ENCODE data around the gene RHOF. TPM values are rescaled to one million over a fixed set of nuclear protein-coding genes. Genes with fewer than 3 reads are reported as not detected.
"Not testable (repeated sequence)": the region's sequence is repeated elsewhere in the genome, so short reads cannot be mapped to it uniquely, and the experiment has no call there.

The RHOF gene
- total RNA-seq, 1 donor from 2014 or later, result 47.7 TPM

DNA sequence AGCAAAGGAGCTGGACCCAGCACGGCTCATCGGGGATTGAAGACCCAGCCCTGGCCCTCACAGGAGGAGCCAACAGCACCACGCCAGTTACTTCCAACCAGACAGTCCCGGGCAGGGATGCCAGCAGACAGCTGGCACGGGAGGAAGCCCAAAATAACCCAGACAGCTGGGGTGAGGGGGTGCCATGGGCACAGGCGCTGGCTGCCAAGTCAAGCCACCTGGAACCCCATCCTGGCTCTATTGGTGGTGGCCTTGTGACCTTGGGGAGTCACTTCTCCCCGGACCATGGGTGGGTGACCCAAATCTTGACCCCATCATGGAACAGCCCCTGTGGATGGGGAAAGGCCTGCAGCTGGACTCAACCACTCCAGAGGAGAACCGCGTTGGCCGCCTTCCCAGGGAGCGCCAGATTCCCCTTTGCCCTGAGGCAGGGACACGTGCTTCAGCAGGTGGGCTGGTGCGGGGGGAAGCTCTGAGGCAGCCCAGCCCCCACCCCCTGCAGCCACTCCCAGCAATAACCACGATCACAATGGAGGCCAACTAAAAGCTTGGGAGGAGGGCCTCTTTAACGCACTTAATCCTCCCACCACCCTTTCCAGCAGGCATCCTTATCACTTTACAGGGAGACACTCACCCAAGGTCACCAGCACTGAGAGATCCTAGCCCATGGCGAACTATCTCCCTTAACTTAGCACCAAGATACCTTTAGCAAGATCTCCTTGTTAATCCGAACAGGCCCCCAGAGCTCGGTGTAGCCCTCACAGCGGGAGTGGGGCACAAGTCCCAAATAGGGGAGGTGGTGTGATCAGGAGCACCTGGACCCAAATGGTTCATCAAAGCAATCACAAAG, 4.7 kb upstream of the RHOF start:
- intact Hi-C loops (cut with DNase I), result no loop called here
- peak; percentile 85 for DNase-seq (ENCODE audit: missing footprints)
- peak; percentile 5 for ATAC-seq

DNA sequence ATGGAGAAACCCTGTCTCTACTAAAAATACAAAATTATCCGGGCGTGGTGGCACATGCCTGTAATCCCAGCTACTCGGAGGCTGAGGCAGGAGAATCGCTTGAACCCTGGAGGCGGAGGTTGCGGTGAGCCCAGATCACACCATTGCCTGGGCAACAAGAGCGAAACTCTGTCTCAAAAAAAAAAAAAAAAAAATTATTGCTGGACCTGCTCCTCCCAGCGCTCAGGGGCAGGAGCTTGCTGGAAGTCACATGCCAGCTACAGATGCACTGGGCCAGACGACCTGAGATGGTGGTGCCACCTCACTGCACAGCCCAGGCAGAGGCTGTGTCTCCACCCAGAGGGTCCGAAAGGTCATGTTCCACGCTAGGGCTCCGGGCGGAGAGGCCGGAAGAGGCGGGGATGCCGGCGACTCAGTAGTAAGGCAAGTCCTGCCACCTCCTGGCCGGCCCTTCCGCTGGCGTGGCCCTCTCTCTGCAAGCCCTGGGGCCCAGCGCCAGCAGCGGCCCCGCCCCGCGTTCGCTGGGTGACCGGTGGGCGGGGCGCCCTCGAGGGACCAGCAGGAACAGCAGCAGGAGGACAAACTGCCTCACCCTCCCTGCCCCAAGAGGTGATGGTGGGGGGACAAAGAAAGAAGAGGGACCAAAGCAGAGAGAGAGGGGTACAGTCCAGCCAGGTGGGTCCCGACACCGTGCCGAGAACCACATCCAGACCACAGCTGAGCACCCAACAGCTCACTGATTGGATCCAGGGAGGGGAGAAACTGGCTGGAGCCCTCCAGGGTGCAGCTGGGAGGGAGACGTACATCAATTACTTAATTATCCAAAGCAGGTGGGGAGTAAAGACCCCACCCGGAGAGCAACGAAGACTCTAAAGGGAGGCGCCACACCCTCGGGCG, 3.6 kb upstream of the RHOF start:
- peak; percentile 48 for ATAC-seq
- intact Hi-C loops (cut with DNase I), result no loop called here
- DNase-seq (ENCODE audit: missing footprints), result peak; percentile 98

- peak; percentile 46 for ATAC-seq
- DNase-seq (ENCODE audit: missing footprints), result peak; percentile 94
- intact Hi-C loops (cut with DNase I), result loop anchor here (1.0 to 2.0 kb wide), 4 partner anchors 17 to 98 kb away; partner anchors contain the start of gene PSMD9
These were observed 1.8 kb upstream of the RHOF start for GRCh38 chr12:121795034-121795968.

- ATAC-seq, result no peak
These were observed 1.1 kb upstream of the RHOF start for GRCh38 chr12:121794534-121795033.

DNA sequence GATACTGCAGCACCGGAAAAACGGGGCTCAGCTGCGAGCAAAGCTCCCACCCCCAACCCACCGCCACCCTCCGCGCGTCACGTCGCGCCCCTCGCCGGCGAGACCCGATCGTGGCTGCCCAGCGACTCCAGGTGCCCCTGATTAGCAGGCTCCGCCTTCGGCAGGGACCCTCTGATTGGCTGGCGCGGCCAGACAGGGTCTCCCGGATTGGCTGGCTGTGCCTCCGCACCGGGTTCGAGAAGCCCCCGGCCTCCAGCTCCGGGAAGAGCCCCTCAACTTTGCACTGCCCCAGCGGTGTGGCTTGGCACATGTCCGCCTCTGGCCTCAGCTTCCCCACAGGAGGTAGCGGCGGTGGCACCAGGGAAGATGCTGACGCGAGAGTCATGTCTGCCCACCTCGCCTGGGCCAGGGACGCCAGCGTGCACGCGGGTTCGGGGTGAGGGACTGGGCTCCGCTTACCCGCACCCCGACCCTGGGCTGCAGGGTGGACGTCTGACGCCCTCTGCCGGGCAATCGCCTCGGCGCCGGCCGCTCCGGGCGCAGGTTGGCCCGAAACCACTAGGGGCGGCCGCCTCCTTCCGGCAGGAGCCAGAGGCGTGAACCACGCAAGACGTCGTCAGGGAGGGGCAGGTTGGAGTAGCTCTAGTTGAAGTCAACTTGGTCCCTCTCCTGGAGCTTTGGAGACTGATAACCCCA, 498 bp upstream of the RHOF start:
- ATAC-seq (peak; percentile 74), DNase-seq (ENCODE audit: missing footprints) (peak; percentile 96)
- intact Hi-C loops (cut with DNase I), result loop anchor here (2.0 kb wide), 2 partner anchors 19 to 95 kb away; partner anchors contain the start of gene PSMD9

More at GRCh38 chr12:121794534-121795033, 1.1 kb upstream of the RHOF start:
- intact Hi-C loops (cut with DNase I), result loop anchor here (1.0 to 2.0 kb wide), 4 partner anchors 18 to 97 kb away; partner anchors contain the start of gene PSMD9
- peak; percentile 71 for DNase-seq (ENCODE audit: missing footprints)

DNA sequence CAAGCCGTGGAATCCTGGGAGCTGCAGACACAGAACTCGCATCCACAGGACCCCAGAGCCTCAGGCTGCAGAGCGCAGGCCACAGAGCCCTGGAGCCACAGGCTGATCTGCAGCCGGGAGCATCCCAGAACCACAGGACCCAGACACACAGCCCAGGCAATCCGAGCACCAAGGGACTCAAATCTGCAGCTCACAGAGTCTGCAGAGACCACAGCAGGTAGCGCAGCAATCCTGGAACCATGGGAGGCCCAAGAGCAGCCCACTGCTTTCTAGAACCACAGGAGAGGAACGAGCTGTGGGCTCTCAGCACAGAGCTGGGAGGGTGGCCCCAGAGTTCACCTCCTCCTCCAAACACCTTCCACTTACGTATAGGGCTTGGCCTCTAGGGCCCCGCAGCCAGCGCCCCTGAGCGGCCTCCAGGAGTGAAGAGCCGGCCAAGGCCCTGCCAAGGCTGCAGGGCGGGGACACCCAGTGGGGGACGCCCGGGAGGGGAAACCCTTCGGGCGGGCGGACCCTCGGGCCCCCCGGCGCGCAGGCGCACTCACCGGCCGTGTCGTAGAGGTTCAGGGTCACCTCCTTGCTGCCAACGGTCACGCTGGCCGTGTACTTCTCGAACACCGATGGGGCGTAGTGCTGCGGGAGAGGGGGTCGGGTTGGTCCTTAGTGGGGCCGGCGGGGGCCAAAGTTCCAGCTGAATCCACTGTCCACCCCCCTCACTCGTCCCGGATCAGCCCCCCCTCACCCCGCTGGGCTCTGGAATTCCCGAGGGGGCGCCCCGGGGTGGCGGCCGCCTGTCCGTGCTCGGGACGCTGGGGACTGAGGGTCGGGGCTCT, 665 bp downstream of the RHOF start:
- intact Hi-C loops (cut with DNase I), result no loop called here
- ATAC-seq, result peak; percentile 6

DNA sequence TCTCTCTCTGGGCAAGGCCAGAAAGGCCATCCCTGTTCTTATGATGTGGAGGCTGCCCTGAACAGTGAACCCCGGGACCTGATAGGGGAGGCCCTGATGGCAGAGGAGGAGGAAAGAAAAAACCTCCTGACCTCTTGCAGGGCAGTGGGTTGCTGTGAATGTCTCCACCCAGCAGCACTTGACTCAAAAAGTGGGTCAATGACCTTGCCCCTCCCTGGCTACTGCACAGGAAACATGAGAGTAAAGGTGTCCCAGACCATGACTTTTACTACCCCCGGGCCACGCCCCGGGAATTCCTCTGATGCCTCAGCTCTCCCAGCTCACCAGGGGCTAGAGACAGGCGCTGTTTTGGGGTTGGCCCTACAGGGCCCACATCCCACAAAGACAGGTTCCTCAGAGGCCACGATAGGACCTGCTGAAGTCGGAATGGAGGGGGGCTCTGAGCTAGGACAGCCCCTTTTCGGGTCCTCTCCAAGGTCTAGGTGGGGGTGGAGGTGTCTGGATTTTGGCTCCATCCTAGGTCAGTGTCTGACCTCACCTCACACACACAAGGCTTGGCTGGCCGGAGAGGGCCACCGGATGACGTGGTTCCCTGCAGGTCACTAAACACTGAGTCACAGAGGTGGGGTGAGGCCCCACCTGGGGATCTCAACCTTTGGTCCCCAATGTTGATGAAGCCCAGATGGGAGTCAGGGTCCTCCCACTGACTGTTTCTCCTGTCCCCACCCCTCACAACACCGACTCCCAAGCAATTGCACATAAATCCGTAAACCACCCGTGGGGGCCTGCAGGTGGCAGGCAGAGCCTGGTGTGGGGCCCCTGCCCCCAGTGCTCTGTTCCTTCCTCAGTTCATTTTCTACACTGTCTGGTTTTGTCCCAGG, 1.6 kb downstream of the RHOF start:
- DNase-seq (ENCODE audit: missing footprints), result peak; percentile 60
- no peak for ATAC-seq
- intact Hi-C loops (cut with DNase I), result no loop called here

More for the DNA sequence above, 665 bp downstream of the RHOF start:
- DNase-seq (ENCODE audit: missing footprints), result peak; percentile 78

DNA sequence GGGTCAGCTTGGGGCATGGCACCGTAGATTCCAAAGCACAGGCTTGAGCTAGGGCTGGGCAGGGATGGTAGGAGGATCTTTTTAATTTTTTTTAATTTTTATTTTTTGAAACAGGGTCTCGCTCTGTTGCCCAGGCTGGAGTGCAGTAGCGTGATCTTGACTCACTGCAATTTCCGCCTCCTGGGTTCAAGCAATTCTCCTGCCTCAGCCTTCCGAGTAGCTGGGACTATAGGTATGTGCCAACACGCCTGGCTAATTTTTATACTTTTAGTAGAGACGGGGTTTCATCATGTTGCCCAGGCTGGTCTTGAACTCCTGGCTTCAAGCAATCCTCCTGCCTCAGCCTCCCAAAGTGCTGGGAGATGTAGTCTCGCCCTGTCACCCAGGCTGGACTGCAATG, 2.7 kb downstream of the RHOF start:
- ATAC-seq; DNase-seq (ENCODE audit: missing footprints); intact Hi-C loops (cut with DNase I): not testable (repeated sequence)

DNA sequence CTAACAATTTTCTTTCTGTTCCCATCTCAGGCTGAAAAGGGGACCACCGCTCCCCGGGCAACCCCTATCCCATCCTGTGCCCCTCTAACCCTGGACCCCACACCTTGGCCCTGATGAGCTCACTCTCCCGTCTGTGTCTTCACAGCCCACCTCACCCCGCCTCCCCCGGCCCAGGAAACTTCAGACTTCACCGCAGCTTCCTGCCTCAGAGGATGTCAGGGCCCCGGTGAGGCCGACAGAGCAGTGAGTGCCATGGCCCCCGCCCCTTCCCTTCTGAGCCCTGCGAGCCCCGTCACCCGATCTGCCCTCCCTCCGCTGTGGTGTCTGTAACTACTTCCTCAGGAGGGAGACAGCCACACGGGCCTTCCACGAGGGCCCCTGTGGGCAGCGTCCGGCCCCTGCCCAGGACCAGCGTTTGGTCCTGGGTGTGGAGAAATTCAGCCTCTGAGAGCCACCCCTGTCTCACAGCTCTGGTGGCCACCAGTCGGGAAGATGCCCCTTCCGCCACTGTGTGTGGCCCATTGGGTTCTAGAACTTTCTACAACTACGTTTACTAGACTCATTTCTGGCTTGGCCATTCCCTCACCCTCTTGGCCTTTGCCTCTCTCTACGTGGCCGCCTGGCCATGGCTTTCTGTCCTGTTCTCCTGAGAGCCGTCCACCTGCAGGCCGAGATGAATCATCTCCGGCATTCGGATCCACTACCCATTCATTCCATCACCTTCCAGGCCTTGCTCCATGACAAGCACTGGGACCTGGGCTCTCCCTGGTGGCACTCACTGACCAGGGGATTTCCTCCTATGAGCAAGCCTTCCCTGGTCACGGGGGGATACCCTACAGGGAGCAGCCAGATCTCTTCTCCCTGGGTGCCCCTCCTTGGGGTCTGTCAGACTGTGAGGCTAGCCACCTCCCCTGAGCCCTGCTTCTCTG, 3.4 kb downstream of the RHOF start:
- ATAC-seq (no peak), DNase-seq (ENCODE audit: missing footprints) (peak; percentile 92)
- intact Hi-C loops (cut with DNase I), result no loop called here

GRCh38 chr12:121789233-121789781, 4.2 kb downstream of the RHOF start:
- ATAC-seq, result no peak
- intact Hi-C loops (cut with DNase I), result no loop called here

GRCh38 chr12:121788176-121788818, 5.2 kb downstream of the RHOF start:
- no peak for DNase-seq (ENCODE audit: missing footprints)
- no peak for ATAC-seq

More at GRCh38 chr12:121789233-121789781, 4.2 kb downstream of the RHOF start:
- peak; percentile 80 for DNase-seq (ENCODE audit: missing footprints)

GRCh38 chr12:121787063-121788025, 6.1 kb downstream of the RHOF start:
- peak; percentile 43 for ATAC-seq
- DNase-seq (ENCODE audit: missing footprints), result peak; percentile 69
- intact Hi-C loops (cut with DNase I), result no loop called here

More at GRCh38 chr12:121788176-121788818, 5.2 kb downstream of the RHOF start:
- intact Hi-C loops (cut with DNase I), result no loop called here

DNA sequence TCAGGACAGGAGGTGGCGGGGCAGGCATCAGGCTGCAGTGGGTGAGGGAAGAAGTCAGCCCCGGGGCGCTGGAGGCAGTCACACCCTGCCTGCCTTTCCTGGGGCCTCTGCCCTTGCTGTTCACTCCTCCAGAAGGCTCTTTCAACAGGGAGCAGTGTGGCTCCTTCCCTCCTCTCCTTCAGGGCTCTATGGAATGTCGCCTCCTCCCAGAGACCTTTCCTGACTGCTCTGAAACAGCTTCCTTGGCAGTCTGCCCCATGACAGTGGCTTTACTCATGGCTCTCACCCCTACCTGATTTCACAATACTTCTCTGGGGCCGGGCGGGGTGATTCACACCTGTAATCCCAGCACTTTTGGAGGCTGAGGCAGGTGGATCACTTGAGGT, 7.1 kb downstream of the RHOF start:
- ATAC-seq (no peak), DNase-seq (ENCODE audit: missing footprints) (peak; percentile 41)
- intact Hi-C loops (cut with DNase I), result no loop called here

All from Right ventricle myocardium inferior (tissue), 1 donor.